HG02798 (cell line): ENCODE measurements around the gene ZBTB20.
A peak's percentile ranks its signal among the peaks of the same experiment; 100 is the strongest.

Experiments used
- ATAC-seq: cut with Tn5 transposase; IDR thresholded peaks from one replicate; pipeline ENCODE4 v1.9.1; 2021; ENCODE audit warnings: mild to moderate bottlenecking; ENCODE audit not compliant: unreplicated experiment, poor library complexity

ZBTB20 gene

DNA sequence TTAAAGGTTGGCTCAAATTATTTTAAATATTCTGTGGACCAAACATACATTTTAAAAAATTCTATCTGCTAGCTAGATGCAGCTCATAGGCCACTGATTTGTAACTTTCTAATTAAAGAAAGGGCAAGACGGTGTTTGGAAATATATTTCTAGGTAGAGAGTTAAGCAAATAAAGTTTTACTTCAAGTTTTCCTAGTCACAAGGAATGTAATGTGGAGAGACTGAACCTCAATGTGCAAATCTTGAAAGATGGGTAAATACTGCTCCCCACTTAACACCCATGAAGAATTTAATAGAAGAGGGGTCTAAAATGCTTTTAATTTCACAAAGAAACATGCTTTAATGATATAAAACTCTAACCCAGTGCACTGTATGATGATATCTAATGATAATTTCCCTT lies 678.0 kb downstream of the ZBTB20 start:
- no peak for ATAC-seq

DNA sequence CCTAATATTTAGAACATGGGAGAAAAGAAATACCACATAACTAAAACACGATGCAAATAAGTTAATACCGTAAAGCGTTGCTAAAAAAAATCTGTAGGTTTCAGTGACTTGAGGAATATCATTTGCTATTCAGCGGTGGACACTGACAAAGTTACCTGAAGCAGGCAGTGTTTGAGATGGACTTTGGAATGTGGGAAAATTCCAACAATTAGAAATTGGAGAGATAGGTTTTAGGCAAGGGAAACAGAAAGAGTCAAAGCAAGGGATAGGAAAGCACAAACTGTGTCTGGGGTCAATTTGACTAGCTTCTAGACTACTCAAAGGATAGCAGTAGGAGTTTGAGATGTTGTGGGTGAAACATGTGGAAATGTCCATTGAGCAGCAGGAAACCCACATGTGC lies 680.3 kb downstream of the ZBTB20 start:
- ATAC-seq, result no peak

DNA sequence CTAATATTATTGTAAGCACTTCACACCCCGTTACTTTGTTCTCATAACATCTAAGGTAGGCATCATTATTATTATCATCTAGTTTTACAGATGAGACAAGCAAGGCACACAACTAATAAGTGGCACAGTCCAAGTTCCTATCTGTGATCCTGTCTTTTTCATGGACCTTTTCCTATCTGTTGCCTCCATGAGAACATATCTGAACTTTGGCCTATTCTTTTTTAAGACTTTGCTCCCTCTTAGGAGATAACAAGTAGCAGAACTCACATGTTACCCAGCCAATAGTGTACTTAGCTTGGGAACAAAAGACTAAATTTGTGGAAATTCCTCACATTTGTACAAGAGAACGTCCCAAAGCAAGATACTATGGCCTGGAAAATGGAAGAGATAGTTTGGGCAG lies 680.8 kb downstream of the ZBTB20 start:
- ATAC-seq, result no peak

DNA sequence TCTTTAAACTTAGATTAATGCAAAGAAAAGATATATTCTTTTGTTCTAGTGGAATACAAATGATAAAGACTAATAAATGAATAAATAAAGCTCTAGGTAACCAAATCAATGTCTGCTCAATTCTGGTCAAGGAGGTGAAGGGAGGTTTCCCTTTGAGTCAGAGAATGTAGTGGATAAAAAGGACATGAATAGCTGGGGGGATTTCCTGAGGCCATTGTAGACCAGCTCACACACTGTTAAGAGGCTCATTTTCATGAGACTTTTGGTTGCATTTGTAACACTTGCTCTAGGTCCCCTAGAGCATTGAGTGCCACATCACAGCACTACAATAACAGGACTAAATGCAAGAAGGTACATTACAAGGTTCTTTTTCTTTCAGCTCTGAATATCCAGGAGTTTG lies 682.5 kb downstream of the ZBTB20 start:
- ATAC-seq, result peak; percentile 93

DNA sequence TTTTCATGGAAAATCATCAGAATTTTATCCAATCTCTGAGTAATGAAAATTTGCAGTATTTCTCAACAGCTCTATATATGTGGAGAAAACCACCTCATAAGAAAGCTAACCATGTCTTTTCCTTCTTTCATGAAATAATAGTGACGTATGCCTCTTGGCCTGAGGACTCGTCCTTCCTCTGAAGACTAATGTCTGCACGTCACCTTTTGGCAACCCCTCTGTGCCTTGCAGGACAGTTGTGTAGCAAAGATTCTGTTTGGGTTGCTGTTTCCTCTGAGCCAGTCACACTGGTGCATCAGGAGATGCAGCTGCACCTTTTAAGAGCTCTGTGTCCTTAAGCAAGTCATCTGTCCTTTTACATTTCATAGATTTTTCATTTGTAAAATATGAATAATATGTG lies 684.3 kb downstream of the ZBTB20 start:
- ATAC-seq, result no peak

DNA sequence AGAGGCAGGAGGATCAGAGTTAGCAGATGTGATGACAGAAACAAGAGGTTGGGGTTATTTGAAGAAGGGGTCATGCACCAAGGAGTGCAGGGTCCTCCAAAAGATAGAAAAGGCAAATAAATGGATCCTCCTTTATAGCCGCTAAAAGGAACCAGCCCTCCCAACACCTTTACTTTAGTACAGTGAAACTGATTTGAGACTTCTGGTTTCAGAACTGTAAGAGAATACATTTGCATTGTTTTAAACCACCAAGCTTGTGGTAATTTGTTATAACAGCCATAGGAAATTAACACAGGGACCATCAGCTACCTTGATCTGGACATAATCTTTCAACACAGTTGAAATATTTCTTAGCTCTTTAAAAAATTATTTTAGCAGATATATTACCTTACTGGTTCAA lies 686.6 kb downstream of the ZBTB20 start:
- ATAC-seq, result peak; percentile 51

DNA sequence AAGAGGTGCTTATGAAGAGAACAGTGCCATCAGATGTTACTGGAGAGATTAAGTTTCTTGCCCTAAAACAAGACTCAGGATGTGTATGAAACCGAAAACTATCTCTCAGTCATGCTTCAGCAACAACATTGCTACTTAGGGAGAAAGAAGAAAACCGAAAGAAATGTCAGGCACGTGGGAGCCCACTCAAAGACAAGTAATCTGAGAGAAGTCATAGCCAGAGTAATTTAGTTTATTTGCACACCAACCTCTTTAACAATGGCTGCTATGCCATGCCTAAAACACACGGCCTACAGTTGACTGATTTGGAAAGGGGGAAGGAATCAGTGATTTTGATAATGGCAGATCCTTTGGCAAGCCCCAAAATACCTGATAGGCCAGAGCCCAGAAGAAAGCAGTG lies 690.3 kb downstream of the ZBTB20 start:
- ATAC-seq, result peak; percentile 77

DNA sequence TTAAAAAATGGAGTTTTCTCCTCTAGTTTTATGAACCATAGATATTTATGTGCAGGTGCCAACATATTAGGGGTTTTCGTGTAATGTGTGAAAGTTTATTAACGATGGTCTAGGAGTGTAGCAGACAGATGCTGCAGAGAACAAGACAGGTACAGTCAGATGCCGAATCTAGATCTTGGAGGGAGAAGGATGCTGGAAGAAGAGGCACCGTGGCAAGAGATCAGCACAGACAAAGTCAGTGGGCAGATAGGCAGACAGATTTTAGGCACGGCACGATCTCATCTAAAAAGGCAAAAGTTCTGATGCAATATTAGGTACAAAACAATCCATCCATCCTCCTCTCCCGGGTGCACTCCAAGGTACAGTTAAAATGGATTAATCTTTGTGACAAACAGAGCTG lies 691.7 kb downstream of the ZBTB20 start:
- no peak for ATAC-seq

DNA sequence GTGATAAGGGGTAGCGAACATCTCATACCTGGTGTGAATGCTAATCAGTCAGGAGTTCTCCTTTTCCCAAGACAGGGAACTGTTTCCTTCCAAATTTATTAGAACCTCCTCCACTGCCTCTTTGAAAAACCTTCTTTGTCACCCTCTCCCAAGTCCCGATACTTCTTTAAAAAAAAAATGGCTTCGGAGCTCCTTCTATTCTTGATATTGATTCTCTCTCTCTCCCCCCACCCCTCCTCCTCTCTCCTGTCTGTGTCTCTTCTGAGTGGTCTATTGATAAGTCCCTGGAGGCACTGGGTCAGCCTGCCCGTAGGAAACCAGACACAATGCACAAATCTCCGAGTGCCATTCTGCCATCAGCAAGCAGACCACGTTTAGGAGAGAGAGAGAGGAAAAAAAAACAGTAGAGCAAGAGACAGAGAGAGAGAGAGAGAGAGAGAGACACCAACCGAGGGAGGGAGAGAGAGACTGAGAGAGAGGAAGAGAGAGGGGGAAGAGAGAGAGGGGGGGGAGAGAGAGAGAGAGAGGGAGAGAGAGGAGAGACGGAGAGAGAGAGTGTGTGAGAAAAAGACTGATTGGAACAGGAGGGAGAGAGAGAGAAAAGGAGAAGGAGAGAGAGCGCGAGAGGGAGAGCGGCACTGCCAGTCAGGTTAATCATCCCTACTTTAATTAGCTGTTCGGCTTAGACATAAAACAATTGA lies 692.4 kb downstream of the ZBTB20 start:
- no peak for ATAC-seq

DNA sequence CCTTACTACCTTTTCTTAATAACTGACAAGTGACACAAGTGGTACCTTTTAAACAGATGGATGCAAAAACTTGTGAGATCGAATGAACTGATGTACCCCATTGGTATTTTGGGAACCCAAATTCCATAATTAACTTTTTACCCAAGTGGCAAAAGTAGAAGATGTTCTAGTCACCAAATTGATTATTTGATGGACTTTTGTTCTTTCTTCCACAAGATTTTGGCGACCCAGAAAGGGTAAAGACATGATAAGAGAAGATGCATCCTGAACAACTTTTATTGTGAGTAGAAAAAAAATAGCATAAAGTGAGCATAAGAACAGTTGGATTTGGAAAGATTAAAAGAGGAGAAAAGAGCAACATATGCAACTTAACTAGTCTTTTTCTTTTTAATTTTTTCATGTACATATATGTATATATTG lies 693.7 kb downstream of the ZBTB20 start:
- ATAC-seq, result no peak

DNA sequence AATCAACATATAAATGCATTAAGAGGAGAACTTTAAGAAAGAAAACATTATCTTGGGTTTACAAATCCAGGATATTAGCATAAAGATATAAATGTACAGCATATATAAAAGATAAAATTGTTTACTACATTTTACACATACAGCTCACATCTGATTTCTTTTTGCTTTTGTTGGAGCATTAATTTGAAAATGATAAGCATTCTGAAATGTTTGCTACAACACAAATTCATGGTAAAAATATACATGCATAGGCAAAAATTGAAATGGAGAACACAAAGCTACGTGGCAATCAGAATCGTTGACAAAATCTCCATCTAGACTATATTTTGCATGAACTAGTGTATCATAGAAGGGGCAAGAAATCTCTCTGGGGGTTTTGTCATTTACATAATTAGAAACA lies 694.2 kb downstream of the ZBTB20 start:
- ATAC-seq, result no peak

DNA sequence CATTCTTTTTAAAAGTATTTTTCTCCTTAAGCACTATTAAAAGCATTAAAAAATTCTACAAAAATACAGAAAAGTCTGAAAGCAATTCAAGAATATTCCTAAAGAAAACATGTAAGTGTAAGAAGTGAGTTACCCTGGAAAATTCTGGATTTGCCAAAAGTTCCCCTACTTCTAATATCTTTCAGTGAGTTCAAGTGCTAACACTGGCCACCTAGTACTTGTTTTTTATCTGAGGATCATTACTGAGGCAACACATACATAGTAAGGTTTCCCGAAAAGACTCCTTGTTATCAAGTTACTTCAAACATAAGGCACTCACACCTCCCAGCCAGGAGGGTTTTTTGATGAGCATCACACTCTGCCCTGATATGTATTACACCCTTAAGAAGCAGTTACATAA lies 694.8 kb downstream of the ZBTB20 start:
- ATAC-seq, result no peak

DNA sequence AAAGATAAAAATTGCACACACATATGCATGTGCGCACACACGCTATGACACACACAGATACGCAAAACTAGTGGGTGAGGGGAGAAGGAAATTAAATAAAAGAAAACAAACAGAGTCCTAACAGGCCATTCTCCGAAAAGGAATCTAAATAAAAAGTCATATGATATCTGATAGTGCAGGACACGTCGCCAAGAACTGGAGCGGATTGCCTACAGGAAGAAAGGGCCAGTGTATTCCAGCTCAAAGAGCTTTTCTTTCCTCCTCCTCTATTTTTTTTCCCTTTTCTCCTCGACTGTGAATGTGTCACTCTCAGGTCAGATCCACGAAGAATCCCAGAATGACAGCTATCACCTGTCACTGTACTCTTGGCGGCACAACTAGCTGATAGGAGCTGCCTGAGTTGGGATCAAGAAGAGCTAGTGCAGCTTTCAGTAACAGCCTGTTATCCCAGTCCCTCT lies 695.5 kb downstream of the ZBTB20 start:
- no peak for ATAC-seq

DNA sequence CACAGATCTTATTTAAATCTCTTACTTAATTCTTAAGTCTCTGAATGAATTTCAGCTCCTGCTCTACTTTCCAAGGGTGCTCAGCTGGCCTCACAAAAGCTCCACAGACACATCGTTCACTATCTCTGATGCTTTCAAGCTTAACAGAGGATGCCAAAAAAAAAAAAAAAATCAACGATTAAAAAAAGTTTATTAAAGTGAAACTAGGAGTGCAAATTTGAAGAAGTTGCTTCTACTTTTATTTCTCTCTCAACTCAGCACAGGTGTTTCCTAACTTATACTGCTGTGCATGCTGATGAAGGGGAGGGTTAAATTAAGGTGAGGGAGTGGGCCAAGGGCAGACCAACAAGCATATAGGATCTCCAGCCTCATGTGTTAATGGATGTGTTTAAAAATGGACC lies 696.0 kb downstream of the ZBTB20 start:
- peak; percentile 47 for ATAC-seq

DNA sequence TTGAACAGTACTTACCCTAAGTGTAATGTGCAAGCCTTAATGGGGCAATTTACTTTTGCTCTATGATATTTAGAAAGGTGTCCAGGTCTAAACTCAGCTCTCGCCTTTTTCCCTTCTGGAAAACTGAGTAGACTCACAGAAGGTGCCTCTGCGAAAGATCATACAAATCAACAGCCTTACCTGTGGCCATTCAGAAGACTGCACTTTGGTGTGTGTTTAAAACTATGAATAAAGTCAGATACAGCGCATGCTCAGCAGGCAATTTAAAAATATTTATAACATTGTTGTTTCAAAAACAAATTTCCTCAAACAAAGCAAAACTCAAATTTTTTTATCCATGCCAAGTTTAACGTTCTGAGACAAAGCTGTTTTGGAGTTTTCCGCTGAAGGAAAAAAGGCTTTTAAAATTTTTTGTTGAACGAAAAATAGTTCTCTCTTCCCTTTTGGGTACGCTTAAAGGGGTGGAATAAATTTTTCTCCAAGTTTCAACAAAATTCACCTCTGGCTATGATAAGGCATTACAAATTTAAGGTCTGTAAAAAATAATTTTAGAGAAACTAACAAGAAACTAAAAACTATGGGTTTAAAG lies 697.0 kb downstream of the ZBTB20 start:
- peak; percentile 38 for ATAC-seq

DNA sequence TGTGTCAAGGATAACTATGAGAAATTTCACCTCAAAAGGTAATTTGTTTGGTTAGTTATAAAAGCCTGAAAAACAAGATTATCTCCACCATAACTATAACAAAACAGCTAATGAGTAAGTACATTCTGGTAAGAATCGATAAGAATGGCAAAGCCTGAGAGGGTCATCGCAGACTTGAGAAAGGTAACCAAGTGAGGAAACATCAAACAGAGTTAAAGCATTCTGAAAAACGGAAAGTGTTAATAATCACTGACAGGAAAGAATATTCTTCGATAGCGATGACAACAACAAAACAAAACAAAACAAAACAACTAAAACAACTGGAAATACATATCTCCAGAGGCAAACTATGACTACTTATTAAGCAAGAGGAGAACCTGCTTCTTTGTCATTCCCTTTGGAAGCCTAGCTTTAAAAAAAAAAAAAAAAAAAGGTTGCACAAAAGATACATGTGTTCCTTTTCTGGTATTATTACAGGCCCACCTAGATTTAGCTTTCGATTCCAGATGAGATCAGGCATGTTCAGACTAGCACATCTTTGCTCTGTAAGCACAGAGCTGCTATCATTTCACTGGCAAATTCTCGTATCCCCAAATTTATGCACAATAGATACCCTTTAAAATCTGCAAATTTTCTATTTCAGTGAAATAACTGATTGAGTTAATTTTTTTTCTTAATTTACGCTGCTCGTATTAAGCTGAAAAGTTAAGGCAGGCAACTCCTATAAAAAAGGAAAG lies 697.6 kb downstream of the ZBTB20 start:
- peak; percentile 51 for ATAC-seq

DNA sequence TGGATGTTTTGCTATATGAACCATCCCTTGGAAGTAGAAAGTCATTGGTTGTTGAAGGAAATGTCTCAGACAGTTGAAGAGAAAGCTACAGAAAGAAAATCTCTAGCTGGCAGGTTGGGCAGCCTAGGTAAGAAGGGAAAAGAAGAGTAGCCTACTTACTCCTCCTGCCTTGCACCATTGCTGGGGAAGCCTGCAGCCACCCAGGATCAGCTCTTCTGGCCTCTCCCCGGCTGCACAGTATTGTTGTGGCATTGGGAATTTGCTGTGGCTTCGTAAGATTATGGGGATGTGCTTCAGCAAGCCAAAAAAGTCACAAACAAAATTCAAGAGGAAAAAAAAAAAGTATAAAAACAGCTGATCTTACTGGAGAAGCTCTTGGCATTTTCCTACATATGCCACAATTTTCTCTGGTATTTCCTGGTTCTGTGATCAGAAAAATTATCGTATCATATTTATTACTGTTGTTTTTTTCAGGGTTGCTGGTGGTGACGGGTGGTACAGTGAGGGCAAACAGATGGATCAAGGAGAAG lies 699.1 kb downstream of the ZBTB20 start:
- ATAC-seq, result no peak

DNA sequence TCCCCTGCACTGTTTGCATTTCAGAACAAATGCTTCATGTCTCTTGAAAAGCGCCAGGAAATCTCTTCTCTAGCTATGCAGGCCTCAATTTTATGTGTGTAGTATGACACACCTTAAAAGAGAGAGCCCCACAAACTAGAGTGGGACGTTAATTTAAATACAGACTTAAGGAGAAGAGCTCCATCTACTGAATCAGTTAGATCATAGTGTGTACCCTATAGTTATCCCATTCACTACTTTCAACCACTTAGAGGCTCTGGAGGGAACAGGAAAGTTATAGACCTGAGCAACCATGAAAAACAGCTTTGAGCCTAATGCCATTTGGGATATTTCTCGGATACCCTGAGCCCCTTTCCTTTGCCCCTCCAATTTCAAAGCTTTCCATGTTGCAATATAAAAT lies 699.5 kb downstream of the ZBTB20 start:
- ATAC-seq, result peak; percentile 38

DNA sequence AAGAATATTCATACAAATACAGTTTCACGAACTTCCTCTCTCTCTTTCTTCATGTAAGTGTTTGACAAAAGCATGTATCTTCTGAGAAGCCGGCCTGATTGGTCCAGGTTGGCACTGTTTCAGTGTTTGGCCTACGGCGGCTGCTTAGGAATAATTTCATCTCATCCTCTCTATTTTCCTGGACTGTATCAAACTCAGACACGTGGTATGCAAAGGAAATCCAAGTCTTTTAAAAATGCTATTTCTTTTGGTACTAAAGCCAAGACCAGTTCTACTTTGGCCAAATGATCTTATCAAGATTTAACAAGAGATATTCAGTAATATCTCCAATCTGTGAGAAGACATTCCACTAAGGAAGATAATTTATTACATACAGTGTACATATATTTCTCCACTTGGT lies 700.5 kb downstream of the ZBTB20 start:
- ATAC-seq, result no peak

DNA sequence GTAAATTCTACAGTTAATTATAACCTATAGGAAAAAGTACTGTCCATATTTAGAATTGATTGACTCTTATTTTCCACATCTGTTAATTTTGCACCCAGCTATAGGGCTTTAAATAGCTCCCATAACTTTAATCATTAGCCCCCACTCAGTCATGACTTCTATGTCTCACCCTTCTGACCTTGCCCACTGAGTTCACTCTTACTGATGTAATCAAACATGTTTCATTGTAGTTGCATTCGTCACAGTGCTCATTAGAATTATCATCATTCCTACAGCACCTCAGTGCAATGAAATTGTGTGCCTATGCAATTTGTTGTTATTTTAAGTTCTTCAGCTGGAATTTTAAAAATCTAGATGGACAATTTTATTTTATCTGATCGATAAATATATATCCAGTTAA lies 701.9 kb downstream of the ZBTB20 start:
- no peak for ATAC-seq

DNA sequence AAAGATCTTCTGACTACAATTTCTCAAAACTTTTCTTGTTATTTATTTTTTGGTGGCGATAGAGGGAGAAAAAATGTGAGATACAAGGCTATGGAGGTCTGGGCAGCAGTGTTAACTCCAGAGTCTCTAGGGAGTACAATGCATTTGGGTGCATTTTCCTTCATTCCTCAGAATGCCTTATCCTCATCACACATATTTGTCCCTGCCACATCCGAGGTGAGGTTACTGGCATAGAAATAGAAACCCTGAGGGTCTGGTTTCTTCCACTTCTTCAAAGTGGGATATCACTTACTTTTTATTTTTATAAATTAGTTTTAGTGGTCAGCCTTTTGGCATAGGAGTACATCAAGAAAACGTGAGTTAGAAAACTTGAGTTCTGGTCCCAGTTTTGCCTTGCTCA lies 702.9 kb downstream of the ZBTB20 start:
- no peak for ATAC-seq
